Non-pigmented ciliary epithelial cell (primary cell): ENCODE results near the gene ALOX15B.
"Not testable (repeated sequence)": the region's sequence is repeated elsewhere in the genome, so short reads cannot be mapped to it uniquely, and the experiment has no call there.

ENCODE experiments used
- DNase-seq: peaks from one replicate; pipeline ENCODE4 v3.0.0-alpha.2; 2010; ENCODE audit warnings: low read depth

The ALOX15B gene

DNA sequence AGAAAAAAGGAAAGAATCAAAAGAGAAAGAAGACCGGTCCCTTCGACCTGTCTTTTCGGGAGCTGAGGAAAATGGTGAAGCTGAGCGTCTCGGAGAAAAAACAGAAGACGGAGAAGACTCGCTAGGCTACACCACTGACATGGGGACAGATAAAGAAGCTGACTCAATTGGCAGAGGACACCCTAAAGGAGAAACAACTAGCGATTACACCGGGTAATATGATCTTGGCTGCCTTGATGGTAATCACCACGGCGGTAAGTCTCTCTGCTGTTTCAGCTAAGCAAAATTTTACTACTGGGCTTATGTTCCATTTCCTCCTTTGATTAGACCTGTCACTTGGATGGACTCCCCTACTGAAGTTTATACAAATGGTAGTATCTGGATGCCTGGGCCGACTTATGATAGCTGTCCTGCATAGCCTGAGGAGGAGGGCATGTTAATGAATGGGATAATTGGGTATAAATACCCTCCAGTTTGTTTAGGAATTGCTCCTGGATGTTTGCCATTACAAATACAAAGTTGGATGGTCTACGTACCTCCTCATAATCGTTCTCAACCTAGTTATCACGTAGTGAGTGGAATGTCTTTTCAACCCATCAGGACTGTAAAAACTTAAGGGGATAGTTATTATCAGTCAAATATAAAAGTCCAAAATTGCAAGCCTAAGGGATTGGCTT, 24.1 kb downstream of the ALOX15B start:
- DNase-seq, result no peak

DNA sequence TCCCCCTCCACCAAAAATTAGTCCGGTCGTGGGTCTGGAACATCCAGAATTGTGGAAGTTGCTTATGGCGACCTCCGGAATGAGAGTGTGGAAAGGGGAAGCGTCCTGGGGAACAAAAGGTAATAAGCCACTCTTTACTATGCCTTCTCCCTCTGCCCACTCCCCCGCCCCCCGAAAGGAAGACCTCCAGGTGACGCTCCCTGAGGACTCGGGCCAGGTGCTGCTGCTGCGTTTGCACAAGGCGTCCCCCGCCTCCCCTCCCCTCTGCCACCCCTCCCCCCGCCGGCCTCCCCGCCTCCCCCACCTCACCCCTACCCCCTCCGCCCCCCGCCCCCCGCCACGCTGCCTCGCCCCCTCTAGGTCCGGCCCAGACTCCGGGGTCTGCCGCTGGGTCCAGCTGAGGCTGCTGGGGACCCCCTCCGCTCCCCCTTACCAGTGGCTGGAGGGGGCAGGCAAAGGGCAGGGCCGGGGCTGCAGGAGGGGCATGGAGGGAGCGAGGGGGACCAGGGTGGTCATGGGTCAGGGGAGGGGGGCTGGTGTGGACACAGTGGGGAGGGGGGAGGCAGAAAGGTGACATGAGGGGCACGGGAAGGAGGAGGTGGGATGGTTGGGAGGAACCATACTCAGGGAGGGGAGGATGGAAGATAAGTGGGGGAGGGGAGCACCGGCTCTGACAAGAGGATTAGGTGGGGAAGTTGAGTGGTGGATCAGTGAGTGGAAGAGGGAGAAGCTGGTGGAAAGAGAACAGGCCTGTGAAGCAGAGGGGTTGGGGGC, 25.1 kb downstream of the ALOX15B start:
- no peak for DNase-seq

DNA sequence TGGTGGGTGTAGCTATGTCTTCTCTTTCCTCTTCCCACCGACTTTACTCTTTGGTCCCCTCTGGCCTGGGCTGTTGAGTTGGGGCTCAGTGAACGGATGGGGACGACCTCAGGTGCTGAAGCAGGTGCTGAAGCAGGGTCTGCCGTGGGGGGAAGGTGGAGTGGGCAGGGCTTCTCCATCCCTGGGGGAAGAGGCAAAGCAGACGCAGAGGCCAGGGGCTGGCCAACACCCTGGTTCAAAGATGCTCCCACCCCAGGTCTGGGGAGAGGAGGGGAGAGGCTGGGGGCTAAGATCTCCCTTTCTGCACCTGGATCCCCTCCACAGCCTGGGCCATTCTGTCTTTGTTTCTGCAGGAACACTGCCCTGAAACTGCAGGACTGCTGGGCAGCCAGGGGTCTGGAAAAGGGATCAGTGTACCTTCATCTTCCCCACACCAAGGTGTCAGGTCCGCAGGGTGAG, 25.7 kb downstream of the ALOX15B start:
- no peak for DNase-seq

DNA sequence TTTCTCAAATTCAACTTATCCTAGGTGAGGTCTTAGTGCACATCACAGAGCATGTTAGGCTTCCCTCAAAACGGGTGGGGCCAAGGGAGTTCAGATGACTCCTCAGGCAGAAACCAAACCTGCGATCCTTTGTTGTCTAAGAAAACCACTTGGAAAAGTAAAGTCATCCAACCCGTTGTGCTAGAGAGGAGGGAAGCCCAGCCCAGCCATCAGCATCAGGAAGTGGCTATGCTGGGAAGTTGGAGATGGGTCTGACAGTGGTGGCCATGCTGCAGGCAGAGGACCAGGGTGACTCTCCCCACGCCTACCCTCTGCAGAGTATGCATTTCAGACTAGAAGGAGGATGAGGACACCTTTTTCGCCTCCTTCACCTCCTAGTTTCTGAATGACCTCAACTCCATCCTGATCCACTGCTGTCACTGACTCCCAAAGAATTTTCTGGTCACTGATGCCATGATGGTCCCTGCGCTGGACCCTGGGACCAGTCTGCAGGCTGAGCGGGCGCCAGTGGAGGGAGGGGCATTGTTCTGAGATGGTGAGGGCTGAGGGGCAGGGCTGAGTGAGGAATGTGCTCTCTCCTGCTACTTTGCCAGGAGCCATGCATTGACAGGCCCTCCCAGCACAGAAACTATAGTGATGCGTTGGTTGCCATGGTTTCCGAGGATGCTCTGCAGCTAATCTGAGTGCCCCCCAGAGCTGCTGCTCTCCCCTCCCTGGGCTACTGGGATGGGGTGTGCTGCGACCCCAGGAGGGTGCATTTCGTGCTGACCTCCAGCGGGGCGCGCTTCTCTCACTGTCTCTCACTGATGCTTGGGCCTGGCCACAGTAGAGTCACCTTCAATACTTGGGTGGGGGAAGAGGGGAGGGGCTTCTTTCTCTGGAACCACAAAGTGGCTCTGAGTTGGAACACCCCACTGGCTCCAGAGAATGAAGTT, 28.2 kb downstream of the ALOX15B start:
- DNase-seq, result no peak

GRCh38 chr17:8067806-8068205, 28.9 kb downstream of the ALOX15B start:
- DNase-seq, result no peak

DNA sequence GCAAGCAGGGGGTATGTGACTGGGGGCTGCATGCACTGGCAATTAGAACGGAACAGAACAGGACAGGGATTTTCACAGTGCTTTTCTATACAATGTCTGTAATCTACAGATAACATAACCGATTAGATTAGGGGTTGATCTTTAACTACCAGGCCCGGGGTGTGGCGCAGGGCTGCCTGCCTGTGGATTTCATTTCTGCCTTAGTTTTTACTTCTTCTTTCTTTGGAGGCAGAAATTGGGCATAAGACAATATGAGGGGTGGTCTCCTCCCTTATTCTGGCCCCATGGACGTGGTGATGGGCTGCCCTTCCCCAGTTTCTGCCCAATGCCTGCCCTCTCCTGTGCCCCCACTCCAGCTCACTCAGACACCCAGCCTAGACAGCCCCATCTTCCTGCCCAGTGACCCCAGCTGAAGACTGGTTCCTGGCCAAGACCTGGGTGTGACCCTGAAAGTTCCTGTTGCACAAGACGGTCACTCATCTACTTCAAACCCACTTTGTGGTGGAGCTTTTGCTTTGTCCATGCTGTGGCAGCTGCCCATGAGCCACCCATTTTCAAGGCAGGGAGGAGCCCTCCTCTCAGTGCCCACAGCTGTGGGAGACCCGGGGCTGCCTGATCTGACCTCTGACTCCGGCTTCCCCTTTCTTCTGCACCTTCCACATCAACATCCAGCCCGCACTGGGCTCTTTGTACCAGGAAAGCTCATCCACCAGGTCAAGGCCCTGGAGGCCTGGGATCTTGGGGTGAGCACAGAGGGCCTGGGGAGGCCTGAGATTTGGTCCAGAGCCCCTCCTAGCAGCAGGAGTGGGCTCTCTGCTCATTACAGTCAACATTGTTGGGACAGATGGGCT, 30.1 kb downstream of the ALOX15B start:
- DNase-seq, result no peak

GRCh38 chr17:8069587-8069860, 30.7 kb downstream of the ALOX15B start:
- DNase-seq, result no peak

- no peak for DNase-seq
These were observed 32.6 kb downstream of the ALOX15B start for GRCh38 chr17:8071496-8071895.

DNA sequence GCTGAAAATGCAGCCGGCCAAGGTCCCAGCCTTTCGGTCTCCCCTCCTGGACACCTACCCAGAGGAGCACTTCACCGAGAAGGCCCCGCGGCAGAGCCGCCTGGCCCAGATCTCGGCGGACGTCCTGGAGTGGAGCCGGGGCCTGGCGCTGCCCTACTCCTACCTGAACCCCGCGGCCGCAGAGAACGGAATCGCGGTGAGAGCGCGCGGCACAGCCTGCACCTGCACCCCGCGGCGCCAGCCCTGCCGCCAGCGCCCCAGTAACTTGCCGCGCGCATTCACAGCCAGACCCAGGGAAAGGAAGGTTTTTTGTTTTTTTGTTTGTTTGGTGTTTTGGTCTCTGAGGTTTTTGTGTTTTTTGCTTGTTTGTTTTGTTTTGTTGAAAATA, 33.5 kb downstream of the ALOX15B start:
- no peak for DNase-seq

- no peak for DNase-seq
These were observed 34.0 kb downstream of the ALOX15B start for GRCh38 chr17:8072729-8073461.

DNA sequence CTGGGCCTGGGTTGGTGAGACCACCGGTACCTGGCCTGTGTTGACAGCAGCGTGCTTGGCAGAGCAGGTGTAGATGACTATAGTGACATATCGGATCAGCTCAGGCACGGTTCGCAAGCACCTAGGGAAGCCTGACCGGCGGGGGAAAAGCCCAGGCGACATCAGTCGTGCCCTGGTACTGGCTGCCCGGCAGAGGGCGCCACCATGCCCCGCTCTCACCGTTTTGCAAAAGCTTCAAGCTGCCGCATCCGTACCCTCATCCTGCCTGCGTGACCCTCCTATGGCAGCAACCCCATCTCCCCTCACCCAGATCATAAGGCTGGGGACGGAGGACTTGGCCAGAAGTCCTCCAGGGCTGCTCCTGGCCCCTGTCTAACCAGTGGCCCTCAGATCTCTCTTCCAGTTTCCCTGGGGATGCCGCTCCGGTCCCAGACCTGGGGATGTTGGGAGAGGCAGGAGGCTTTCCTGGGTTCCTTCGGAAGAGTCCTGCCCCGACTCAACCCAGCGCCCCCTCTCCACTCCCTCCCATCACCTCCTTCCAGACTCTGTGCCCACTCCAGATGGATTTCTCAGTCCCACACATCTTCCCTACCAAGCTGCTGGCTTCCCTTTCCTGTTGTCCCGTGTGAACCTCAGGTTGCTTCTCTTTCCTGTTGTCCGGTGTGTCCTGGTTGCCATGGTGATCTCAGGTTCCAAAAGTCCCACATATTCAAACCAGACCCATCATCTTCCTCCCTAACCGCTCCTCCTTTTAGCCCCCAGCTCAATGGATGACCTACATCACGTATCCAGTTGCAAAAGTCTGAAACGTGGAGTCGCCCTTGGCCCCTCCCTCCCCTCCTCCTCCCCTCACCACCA, 35.0 kb downstream of the ALOX15B start:
- DNase-seq, result no peak

DNA sequence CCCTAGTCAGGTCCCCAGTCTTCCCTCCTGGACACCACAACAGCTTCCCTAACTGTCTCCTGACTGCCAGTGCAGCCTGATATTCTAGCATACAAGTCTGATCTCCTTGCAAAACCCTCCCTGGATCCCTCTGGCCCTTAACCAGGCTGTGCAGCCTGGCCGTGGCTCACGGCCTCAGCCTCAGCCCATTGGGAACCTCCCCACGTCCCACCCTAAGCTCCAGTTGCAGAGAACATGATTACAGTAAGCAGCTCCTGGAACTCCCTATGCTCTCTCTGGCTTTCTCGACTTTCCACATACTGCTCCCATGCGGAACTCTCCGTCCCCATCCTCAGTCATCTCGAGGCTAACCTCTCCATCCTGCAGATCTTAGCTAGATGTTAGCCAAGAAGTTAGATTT, 35.7 kb downstream of the ALOX15B start:
- no peak for DNase-seq

DNA sequence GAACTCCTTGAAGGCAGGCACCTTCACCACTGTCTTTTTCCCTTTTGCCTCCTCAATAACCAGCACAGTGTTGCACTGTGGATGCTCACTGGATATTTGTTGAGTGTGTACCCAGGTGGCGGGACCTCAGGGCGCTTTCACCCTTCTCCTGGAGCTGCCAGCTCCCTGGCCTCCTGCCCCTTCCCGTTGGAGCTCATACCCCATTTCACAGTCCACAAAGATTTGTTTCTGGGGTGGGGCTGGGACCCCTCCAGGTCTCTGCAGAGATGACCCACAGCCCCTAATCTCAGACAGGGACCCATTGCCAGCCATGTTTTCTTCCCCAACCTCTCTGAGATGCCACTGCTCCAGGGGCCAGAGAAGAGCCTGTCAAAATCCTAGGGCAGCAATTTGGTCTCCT, 36.2 kb downstream of the ALOX15B start:
- no peak for DNase-seq

GRCh38 chr17:8075574-8076342, 36.9 kb downstream of the ALOX15B start:
- no peak for DNase-seq

DNA sequence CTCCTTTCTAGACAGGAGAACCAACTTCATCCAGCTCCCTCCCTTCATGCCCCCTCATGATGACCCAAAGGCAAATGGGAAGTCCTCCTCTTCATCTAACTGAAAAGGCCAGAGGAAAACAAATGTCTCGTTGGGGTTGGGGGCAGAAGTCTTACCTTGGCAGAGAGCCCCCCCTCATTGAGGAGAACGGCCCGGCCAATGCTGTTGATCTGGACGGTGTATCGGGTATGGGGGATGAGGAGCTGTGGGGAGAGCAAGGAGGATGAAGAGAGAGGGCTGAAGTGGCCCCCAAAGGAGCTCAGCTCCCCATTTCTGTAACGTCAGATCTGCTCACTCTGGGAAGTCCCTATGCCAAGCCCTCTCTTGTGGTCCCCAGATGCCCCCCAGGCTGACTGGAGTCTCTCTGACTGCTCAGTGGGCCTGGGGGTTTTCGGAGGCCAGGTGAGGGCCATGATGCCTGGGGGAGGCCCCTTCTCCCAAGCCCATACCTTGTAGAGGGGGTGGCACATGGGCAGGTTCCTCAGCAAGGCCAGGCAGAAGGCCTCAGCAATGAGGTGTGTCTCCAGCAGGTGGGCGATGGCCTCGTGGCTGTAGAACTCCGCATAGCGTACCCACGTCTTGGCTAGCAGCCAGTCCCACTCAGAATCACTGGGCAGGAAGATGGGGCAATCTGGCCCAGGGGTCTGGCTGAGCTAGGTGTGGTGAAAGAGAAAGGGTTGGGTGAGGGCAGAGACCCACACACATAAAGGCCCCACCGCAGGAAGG, 37.8 kb downstream of the ALOX15B start:
- DNase-seq, result no peak

GRCh38 chr17:8077939-8078338, 39.1 kb downstream of the ALOX15B start:
- DNase-seq, result not testable (repeated sequence)

DNA sequence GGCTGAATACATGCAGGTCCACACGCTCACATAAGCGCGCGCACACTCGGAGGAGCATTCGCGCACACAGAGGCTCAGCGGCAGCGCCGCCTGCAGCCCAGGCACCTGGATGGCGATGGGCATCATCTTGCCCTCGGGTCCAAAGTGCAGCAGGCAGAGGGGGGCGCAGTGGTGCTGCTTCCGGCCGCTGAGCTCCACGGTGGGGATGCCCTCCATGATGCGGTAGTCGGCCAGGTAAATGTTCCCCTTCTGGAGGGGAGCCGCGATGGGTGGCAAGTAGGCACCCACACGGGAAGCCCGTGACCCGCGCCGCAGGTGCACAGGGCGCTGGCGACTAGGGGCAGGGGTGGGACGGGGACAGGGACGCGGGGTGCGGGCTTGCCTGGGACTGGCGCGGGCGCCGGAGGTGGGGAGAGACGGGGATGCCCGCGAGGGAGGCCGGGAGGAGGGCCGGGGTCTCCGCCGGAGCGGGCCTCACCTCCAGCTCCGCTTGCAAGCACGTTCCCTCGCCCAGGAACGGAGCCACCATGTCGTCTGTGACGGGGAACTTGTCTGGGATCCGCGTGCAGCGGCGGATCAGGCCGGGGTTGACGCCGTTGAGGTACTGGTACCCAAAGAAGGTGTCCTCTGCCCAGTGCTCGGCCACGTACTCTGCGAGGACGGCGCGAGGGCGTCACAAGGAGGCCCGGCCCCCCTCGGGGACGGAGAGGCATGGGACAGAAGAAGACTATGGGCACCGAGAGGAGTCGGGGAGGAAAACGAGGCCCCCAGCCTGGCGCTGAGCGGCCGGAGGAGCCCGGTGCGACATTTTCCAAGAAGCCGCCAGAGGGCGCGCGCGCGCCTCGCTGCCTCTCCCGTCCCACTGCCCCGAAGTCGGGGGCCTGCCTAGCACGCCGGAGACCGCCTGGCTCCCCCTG, 40.7 kb downstream of the ALOX15B start:
- no peak for DNase-seq
